ENCODE data around the gene CPT2.
A peak's percentile ranks its signal among the peaks of the same experiment; 100 is the strongest.

The CPT2 gene

DNA sequence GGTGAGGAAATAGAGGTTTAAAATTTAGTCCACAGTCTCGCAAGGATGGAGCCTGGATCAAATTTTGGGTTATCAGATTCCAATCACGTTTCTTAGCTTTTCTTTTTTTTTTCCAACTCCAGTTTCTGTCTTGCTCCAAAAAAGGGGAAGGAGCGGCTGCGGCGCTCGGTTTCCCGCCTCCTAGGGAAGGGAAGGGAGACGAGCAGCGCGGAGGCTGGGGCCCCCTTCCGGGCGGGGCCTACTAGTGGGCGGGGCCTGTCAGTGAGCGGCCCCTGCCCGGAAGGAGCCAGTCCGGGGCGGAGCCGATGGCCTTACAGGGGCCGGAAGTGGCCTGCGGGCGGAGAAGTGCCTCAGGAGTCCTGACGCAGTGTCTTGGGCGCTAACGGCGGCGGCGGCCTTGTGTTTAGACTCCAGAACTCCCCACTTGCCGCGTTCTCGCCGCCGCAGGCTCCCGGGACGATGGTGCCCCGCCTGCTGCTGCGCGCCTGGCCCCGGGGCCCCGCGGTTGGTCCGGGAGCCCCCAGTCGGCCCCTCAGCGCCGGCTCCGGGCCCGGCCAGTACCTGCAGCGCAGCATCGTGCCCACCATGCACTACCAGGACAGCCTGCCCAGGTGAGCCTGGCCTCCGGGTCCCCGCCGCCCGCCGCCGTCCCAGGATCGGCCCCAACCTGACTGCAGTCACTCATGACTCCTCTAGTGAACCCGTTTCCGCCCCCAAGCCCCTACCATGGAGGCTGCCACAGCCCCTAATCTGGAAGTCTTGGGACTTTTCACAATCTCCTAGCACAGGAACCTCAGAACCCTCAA is at the start of gene CPT2:
Gene CPT2, plus strand, starts transcription at position 340 of the 806 bp plus-strand sequence. Its CDS starts 120 bp downstream, at position 460.
- DNase-seq = peak; percentile 89

- DNase-seq = no peak
Measured at GRCh38 chr1:53147174-53147573, 49.5 kb upstream of the CPT2 start.

DNA sequence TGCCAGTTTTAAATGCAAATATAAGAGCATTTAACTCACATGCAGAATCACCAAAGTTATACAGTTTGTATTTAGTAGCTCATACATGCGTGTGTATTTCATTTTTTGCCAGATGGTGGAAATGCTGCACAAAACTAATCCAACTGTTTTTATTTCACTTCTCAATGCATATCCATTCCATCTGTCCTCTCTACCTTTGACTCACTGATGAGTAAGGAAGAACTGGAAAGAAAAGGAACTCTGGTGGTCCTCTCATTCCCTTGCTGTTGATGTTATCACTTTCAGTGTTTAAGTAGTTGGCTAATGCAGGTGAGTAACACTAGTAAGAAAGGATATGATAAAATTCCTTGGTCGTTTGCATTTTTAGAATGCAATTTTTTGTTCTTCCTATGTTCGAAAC is 48.5 kb upstream of the CPT2 start:
- no peak for DNase-seq

GRCh38 chr1:53153752-53154151 is 42.9 kb upstream of the CPT2 start:
- DNase-seq = no peak

DNA sequence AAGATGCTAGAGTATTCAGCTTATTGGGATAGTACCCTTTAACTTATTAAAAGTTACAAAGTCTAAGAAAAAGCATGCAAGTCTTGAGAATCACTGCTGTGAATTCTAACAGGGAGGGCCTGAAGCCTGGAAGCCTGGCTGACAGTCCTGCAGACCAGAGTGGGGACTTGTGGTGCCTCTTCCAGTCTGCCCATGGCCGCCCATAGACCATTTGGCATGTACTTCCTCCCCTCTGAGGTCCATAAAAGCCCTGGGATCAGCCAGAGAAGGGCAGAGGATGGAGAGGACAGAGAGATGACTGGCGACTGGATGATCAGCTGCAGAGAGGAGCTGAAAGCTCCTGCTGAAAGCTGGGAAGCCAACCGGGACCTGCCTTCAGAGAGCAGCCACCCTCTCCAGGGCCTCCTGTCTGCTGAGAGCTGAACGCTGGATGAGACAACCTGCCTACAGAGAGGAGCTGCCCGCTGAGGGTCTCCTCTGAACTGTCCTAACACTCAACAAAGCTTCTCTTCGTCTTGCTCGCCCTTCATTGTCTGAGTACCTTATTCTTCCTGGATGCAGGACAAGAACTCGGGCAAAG is 41.7 kb upstream of the CPT2 start:
- DNase-seq = no peak

DNA sequence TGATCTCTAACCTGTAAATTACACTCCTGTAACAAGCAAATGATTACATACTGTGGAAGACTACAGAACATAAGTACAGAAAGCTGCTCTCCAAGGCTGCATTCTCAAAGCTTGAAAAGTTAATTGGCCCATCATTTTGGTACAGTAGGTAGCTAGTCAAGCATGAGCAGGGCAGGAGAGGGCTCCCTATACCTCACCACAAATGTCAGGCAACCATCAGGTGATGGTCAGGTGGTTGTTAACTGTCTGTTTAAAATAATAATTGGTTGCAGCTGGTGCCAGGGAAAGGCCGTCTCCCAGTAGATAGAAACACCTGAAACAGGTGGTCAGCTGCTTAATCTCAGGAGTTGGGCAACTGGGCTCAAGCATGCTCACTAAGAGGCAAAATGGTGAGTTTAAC is 41.1 kb upstream of the CPT2 start:
- no peak for DNase-seq

GRCh38 chr1:53155945-53156344 is 40.7 kb upstream of the CPT2 start:
- no peak for DNase-seq

- DNase-seq = no peak
Measured at GRCh38 chr1:53156783-53157182, 39.8 kb upstream of the CPT2 start.

- DNase-seq = no peak
Measured at GRCh38 chr1:53158900-53159299, 37.7 kb upstream of the CPT2 start.

DNA sequence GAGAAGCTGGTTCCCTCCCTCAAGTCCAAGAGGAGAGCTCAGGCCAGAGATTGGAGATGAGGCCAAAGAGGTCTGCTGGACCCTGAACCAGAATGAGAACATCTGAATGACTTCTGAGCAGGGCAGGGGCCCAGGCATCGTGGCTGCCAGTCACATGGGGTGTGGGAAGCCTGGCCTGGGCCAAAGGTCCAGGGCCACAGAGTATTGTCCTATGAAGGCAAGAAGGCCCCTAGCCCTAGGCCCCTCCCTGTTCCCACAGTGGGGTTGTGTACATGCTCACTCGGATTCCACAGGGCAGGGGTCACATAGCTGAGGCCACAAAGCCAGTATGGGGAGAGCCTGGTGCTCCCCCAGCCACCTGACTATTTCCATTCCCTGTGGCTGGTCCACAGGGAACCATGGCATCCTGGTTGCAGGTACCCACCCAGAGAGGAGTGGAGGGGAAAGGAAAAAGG is 35.7 kb upstream of the CPT2 start:
- no peak for DNase-seq

DNA sequence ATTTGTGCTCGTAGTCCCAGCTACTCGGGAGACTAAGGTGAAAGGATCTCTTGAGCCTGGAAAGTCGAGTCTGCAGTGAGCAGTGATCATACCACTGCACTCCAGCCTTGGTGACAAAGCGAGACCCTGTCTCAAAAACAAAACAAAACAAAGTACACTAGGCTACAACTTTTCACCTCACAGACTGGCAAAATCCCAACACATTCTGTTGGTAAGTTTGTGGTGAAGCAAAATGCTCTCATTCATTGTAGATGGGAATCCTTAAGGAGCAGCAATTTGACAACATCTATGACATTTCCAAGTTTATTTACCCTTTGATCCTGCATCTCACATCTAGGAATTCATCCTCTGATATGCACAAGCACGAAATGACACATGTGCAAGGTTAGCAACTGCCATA is 34.0 kb upstream of the CPT2 start:
- no peak for DNase-seq

GRCh38 chr1:53163291-53163768 is 33.3 kb upstream of the CPT2 start:
- no peak for DNase-seq

DNA sequence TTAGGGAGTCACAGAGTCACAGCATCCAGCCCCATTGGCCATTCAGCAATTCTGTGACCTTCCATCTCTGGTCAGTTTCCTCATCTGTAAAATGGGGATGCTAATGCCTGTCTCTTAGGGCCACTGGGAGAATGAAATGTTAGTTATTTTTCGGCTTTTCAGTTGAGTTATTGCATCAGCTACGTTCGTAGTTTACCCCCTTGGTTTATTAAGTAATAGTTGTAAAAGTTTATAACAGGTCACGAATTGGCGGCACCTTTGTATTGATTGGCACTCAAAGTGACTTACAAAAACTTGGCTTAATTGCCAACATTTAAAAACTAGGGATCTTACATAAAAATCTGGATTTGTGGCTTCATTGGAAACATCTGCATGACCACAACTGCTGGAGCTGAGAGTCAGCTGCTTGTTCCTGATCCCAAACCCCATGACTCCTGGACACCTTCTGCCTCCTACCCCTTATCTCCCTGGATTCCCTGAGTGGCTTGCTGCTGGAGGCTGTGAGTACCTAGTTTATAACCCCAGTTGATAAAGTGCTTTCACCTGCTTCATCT is 31.1 kb upstream of the CPT2 start:
- no peak for DNase-seq

GRCh38 chr1:53166366-53166765 is 30.3 kb upstream of the CPT2 start:
- DNase-seq = no peak

- DNase-seq = no peak
Measured at GRCh38 chr1:53166912-53167311, 29.7 kb upstream of the CPT2 start.

GRCh38 chr1:53172426-53173128 is 24.0 kb upstream of the CPT2 start:
- no peak for DNase-seq

GRCh38 chr1:53174971-53175913 is 21.4 kb upstream of the CPT2 start:
- no peak for DNase-seq

GRCh38 chr1:53176452-53177208 is 20.0 kb upstream of the CPT2 start:
- no peak for DNase-seq

DNA sequence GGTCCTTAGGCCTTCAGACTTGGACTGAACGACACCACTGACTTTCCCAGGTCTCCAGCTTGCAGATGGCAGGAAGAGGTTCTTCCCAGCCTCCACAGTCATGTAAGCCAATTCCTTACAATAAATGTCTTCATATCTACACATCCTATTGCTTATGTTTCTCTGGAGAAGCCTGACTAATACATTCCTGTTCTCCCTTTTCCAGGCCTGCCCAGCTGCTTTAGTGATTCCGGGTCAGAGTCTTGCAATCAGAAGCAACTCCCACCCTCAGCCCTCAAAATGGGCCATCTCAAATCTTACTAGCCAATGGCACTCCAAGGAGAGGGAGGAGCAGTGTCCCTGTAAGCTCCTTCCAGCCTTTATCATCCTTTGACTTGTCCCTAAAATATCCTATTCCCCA is 16.4 kb upstream of the CPT2 start:
- DNase-seq = no peak

GRCh38 chr1:53180951-53181350 is 15.7 kb upstream of the CPT2 start:
- DNase-seq = no peak

DNA sequence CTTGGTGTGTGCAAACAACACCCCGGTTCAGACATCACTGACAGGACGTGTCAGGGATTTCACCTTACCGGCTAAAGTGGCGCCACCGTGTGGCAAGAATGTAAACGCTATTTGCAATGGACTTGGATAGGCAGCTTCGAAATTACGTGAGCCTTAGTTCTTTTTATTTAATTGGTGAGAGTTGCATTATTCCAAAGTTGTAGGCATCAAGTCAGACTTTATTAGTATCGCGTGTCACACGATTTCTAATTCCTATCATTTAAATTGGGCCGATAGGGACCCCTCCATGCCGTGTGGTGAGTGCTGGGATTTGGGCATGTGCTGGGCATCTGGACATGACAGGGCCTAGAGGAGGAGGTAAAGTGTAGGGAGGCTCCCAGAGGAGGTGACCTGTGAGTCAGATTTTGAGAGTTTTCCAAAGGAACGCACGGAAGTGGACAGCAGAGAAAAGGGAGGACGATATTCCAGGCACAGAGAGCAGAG is 14.5 kb upstream of the CPT2 start:
- DNase-seq = peak; percentile 81
